Activated CD4-positive, alpha-beta T cell treated with anti-CD3 and anti-CD28 coated beads, Interleukin-2, amount 10 ng/mL, durations not matched to agents 24 days and 14 days (primary cell): ENCODE data around the gene TEX261. TPM values are rescaled to one million over a fixed set of nuclear protein-coding genes. Genes with fewer than 3 reads are reported as not detected.
"Not testable (repeated sequence)": the region's sequence is repeated elsewhere in the genome, so short reads cannot be mapped to it uniquely, and the experiment has no call there.

Source experiments
- DNase-seq: peaks from one replicate; pipeline ENCODE4 v3.0.0; 2022
- H3K27ac Mint-ChIP-seq: one replicate; pipeline ENCODE4 v1.8.0; 2022; ENCODE audit warnings: mild to moderate bottlenecking, mixed read lengths
- H3K27me3 Mint-ChIP-seq: one replicate; pipeline ENCODE4 v1.8.0; 2022; ENCODE audit warnings: mixed read lengths
- H3K36me3 Mint-ChIP-seq: one replicate; pipeline ENCODE4 v1.8.0; 2022; ENCODE audit warnings: low read depth, mild to moderate bottlenecking, mixed read lengths
- H3K4me1 Mint-ChIP-seq: one replicate; pipeline ENCODE4 v1.8.0; 2021; ENCODE audit warnings: mixed read lengths
- H3K4me3 Mint-ChIP-seq: one replicate; pipeline ENCODE4 v1.8.0; 2022; ENCODE audit warnings: mild to moderate bottlenecking, moderate library complexity, mixed read lengths
- H3K9me3 Mint-ChIP-seq: one replicate; pipeline ENCODE4 v1.8.0; 2021; ENCODE audit warnings: mixed read lengths
- intact Hi-C: fragments of 100-400 bp; cut with micrococcal nuclease; formaldehyde crosslinking; loops from one replicate; pipeline ENCODE4 v1.15.1; 2023
- total RNA-seq: library from RNA; stranded (reverse); gene quantifications from 2 replicates; pipeline ENCODE4 v1.2.3, GENCODE V29; 2022

Gene TEX261
- total RNA-seq = 81.7 and 88.8 TPM in 2 replicates

- Mint-ChIP-seq H3K36me3 (peaks cover 28% of the 10 kb centered on the region), H3K27ac (peak within 1 kb of the TSS; percentile 96), H3K27me3 (no peaks in the 10 kb centered on the region), H3K9me3 (no peaks in the 10 kb centered on the region), H3K4me1 (peaks cover 34% of the 10 kb centered on the region), H3K4me3 (peak within 1 kb of the TSS; percentile 99)
- intact Hi-C loops = loop anchor here (1.0 to 10.0 kb wide), 6 partner anchors 10 to 230 kb away; partner anchors contain the start of genes MCEE, MPHOSPH10, NAGK and PAIP2B
- peak; percentile 98 for DNase-seq
These were observed at the start of gene TEX261 for GRCh38 chr2:70994699-70995425. TSS of gene TEX261 (minus strand) at chr2:70994873. CDS start at chr2:70994757, 116 bp downstream.

GRCh38 chr2:71043531-71044407 is 49.1 kb upstream of the TEX261 start:
- no peak overlapping the region for H3K4me3 Mint-ChIP-seq
- H3K27ac Mint-ChIP-seq = no peak overlapping the region

GRCh38 chr2:71042287-71042686 is 47.6 kb upstream of the TEX261 start:
- Mint-ChIP-seq H3K9me3 (no peaks in the 10 kb centered on the region), H3K27ac (no peak overlapping the region), H3K27me3 (peaks cover 4% of the 10 kb centered on the region), H3K4me1 (no peaks in the 10 kb centered on the region), H3K36me3 (no peaks in the 10 kb centered on the region), H3K4me3 (no peak overlapping the region)
- DNase-seq = no peak
- intact Hi-C loops = no loop called here

More at GRCh38 chr2:71043531-71044407, 49.1 kb upstream of the TEX261 start:
- no peaks in the 10 kb centered on the region for H3K9me3 Mint-ChIP-seq
- intact Hi-C loops = no loop called here
- no peaks in the 10 kb centered on the region for H3K4me1 Mint-ChIP-seq
- H3K27me3 Mint-ChIP-seq = no peaks in the 10 kb centered on the region
- no peaks in the 10 kb centered on the region for H3K36me3 Mint-ChIP-seq
- peak; percentile 71 for DNase-seq

- peaks cover 18% of the 10 kb centered on the region for H3K27me3 Mint-ChIP-seq
- H3K9me3 Mint-ChIP-seq, intact Hi-C loops, H3K4me3 Mint-ChIP-seq, DNase-seq, H3K36me3 Mint-ChIP-seq, H3K27ac Mint-ChIP-seq, H3K4me1 Mint-ChIP-seq: not testable (repeated sequence)
These were observed 41.6 kb upstream of the TEX261 start for GRCh38 chr2:71036296-71036695.

GRCh38 chr2:71023553-71024243 is 29.0 kb upstream of the TEX261 start:
- not testable (repeated sequence) for H3K27me3 Mint-ChIP-seq, H3K4me3 Mint-ChIP-seq, H3K36me3 Mint-ChIP-seq, H3K9me3 Mint-ChIP-seq
- intact Hi-C loops = loop anchor here (1.0 kb wide), 1 partner anchor 107 kb away; the partner anchor contains the start of genes MCEE and MPHOSPH10
- DNase-seq = peak; percentile 89
- Mint-ChIP-seq H3K4me1 (peaks cover 13% of the 10 kb centered on the region), H3K27ac (peak overlapping the region; percentile 63)

- H3K9me3 Mint-ChIP-seq, intact Hi-C loops, H3K27me3 Mint-ChIP-seq, H3K36me3 Mint-ChIP-seq, H3K4me3 Mint-ChIP-seq, H3K27ac Mint-ChIP-seq, DNase-seq: not testable (repeated sequence)
- peaks cover 13% of the 10 kb centered on the region for H3K4me1 Mint-ChIP-seq
These were observed 26.7 kb upstream of the TEX261 start for GRCh38 chr2:71021394-71021793.

GRCh38 chr2:71019989-71020388 is 25.3 kb upstream of the TEX261 start:
- H3K4me3 Mint-ChIP-seq, DNase-seq, H3K27ac Mint-ChIP-seq, H3K36me3 Mint-ChIP-seq, intact Hi-C loops, H3K9me3 Mint-ChIP-seq, H3K27me3 Mint-ChIP-seq: not testable (repeated sequence)
- H3K4me1 Mint-ChIP-seq = peaks cover 13% of the 10 kb centered on the region

GRCh38 chr2:71018625-71019024 is 24.0 kb upstream of the TEX261 start:
- Mint-ChIP-seq H3K36me3 (no peaks in the 10 kb centered on the region), H3K4me3 (no peak overlapping the region), H3K27ac (no peak overlapping the region), H3K27me3 (no peaks in the 10 kb centered on the region), H3K4me1 (peaks cover 7% of the 10 kb centered on the region), H3K9me3 (no peaks in the 10 kb centered on the region)
- no peak for DNase-seq
- intact Hi-C loops = no loop called here

GRCh38 chr2:71011786-71012185 is 17.1 kb upstream of the TEX261 start:
- H3K4me3 Mint-ChIP-seq, H3K9me3 Mint-ChIP-seq, H3K4me1 Mint-ChIP-seq, DNase-seq, intact Hi-C loops, H3K36me3 Mint-ChIP-seq, H3K27ac Mint-ChIP-seq: not testable (repeated sequence)
- H3K27me3 Mint-ChIP-seq = peaks cover 13% of the 10 kb centered on the region

GRCh38 chr2:71008342-71008741 is 13.7 kb upstream of the TEX261 start:
- no peaks in the 10 kb centered on the region for H3K9me3 Mint-ChIP-seq
- intact Hi-C loops = no loop called here
- no peak overlapping the region for H3K27ac Mint-ChIP-seq
- no peaks in the 10 kb centered on the region for H3K36me3 Mint-ChIP-seq
- H3K4me1 Mint-ChIP-seq = no peaks in the 10 kb centered on the region
- H3K27me3 Mint-ChIP-seq = peaks cover 16% of the 10 kb centered on the region
- no peak for DNase-seq
- no peak overlapping the region for H3K4me3 Mint-ChIP-seq

GRCh38 chr2:71006955-71007799 is 12.5 kb upstream of the TEX261 start:
- Mint-ChIP-seq H3K4me1 (no peaks in the 10 kb centered on the region), H3K4me3 (no peak overlapping the region), H3K27ac (no peak overlapping the region), H3K27me3 (peaks cover 16% of the 10 kb centered on the region), H3K36me3 (no peaks in the 10 kb centered on the region), H3K9me3 (no peaks in the 10 kb centered on the region)
- DNase-seq = no peak
- intact Hi-C loops = no loop called here

- Mint-ChIP-seq H3K27me3 (peaks cover 12% of the 10 kb centered on the region), H3K27ac (no peak overlapping the region), H3K4me3 (no peak overlapping the region), H3K36me3 (no peaks in the 10 kb centered on the region), H3K9me3 (no peaks in the 10 kb centered on the region), H3K4me1 (no peaks in the 10 kb centered on the region)
- no peak for DNase-seq
- intact Hi-C loops = no loop called here
These were observed 11.7 kb upstream of the TEX261 start for GRCh38 chr2:71006323-71006722.
